Right kidney (tissue), 9 donors: ENCODE data around the gene PARVB.

Experiments
- DNase-seq: peaks from one replicate; pipeline ENCODE4 v3.0.0-alpha.2; 2016
- long read RNA-seq, 8 donors: transcript quantifications; one replicate each; lab custom pipeline, GENCODE V29; 2026

Gene PARVB
- long read RNA-seq, donor 1, full-length matches to known transcripts = 7 of 7 reads
- long read RNA-seq, donor 1, partial matches to known transcripts = 0 of 7 reads
- long read RNA-seq, donor 1, other reads (novel, unspliced or antisense) = 0 of 7 reads
- long read RNA-seq, donor 2, full-length matches to known transcripts = 3 of 3 reads
- long read RNA-seq, donor 2, partial matches to known transcripts = 0 of 3 reads
- long read RNA-seq, donor 2, other reads (novel, unspliced or antisense) = 0 of 3 reads
- long read RNA-seq, donor 3, full-length matches to known transcripts = 1 of 1 reads
- long read RNA-seq, donor 3, partial matches to known transcripts = 0 of 1 reads
- long read RNA-seq, donor 3, other reads (novel, unspliced or antisense) = 0 of 1 reads
- long read RNA-seq, donor 4, full-length matches to known transcripts = 3 of 3 reads
- long read RNA-seq, donor 4, partial matches to known transcripts = 0 of 3 reads
- long read RNA-seq, donor 4, other reads (novel, unspliced or antisense) = 0 of 3 reads
- long read RNA-seq, donor 5, full-length matches to known transcripts = 4 of 4 reads
- long read RNA-seq, donor 5, partial matches to known transcripts = 0 of 4 reads
- long read RNA-seq, donor 5, other reads (novel, unspliced or antisense) = 0 of 4 reads
- long read RNA-seq, donor 6, full-length matches to known transcripts = 7 of 7 reads
- long read RNA-seq, donor 6, partial matches to known transcripts = 0 of 7 reads
- long read RNA-seq, donor 6, other reads (novel, unspliced or antisense) = 0 of 7 reads
- long read RNA-seq, donor 7, full-length matches to known transcripts = 10 of 16 reads
- long read RNA-seq, donor 7, partial matches to known transcripts = 6 of 16 reads
- long read RNA-seq, donor 7, other reads (novel, unspliced or antisense) = 0 of 16 reads
- long read RNA-seq, donor 8, full-length matches to known transcripts = 2 of 2 reads
- long read RNA-seq, donor 8, partial matches to known transcripts = 0 of 2 reads
- long read RNA-seq, donor 8, other reads (novel, unspliced or antisense) = 0 of 2 reads

GRCh38 chr22:44024288-44024921, at the start of gene PARVB:
PARVB (plus strand) TSS chr22:44024302; CDS start chr22:44024340, 38 bp downstream.
- DNase-seq = peak; percentile 71

- no peak for DNase-seq
Observed at GRCh38 chr22:43975041-43975440, 49.1 kb upstream of the PARVB start.

GRCh38 chr22:43976861-43977795, 47.0 kb upstream of the PARVB start:
- no peak for DNase-seq

DNA sequence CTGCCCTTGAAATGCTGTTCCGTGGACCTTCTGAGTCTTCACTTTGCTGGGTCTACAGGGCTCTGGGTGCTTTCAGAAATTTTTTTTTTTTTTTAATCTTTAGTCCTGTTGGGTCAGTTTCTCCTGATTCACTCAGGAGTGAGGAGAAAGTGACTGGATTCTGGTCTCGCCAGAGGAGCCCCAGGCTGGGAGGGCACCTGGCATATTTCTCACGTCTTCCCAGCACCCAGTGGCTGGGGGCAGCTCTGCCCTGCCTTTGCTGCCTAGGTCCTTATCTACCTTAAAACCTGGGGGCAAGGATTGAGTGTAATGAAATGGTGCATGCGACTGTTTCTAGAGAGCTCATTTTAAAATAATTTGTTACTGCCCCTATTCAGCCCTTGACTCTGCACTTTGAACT, 45.5 kb upstream of the PARVB start:
- no peak for DNase-seq

- DNase-seq = no peak
Observed at GRCh38 chr22:43980579-43980978, 43.5 kb upstream of the PARVB start.

GRCh38 chr22:43980996-43981395, 43.1 kb upstream of the PARVB start:
- DNase-seq = no peak

DNA sequence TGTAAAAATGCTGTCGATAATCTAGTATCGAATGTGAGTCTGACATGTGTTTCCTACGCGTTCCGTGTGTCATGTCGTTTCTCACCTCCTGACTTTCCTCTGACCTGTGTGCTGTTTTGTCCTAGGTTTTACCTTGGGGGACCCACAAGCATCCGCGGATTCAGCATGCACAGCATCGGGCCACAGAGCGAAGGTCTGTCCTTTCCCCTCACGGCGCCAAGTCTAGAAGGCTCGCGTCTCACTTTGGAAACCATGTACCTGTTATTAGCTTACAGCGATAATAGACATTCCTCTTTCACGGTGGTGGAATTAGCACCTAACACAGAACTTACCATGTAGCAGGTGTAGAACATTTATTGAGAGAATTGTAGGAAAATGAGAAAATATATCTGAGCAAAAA, 40.3 kb upstream of the PARVB start:
- DNase-seq = no peak

GRCh38 chr22:43985532-43985931, 38.6 kb upstream of the PARVB start:
- DNase-seq = no peak

DNA sequence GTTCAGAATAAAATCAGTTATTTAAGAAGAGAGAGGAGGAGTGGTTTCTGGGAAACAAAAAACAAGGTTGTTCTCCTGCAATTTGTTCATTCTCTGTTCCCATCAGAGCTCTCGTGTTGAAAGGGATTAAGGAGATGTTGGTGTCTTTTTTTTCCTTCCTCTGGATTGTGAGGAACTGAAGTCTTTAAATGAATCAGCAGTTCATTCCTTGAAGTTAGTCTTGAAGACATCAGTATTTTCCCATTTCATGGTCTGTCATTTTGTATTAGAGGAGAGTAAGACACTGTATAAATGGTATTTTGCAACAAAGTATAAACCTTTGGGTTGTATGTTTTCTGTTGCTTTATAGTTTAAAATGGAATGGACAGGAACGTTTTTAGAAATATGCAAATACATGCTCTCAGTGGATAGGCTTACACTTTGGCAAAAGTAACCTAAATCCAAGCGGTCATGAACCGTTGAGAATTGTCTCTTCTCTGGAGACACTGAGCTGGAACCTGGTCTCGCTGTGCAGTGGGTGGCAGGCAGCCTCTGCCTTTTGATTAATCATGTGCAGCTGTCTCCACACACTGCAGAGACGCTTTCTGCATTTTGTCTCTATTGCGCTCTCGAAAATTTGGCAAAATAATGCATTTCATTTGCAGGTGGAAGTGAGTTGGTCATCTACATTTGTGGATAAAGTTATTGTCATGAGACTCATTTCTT, 35.8 kb upstream of the PARVB start:
- no peak for DNase-seq

GRCh38 chr22:43988960-43989359, 35.1 kb upstream of the PARVB start:
- no peak for DNase-seq

DNA sequence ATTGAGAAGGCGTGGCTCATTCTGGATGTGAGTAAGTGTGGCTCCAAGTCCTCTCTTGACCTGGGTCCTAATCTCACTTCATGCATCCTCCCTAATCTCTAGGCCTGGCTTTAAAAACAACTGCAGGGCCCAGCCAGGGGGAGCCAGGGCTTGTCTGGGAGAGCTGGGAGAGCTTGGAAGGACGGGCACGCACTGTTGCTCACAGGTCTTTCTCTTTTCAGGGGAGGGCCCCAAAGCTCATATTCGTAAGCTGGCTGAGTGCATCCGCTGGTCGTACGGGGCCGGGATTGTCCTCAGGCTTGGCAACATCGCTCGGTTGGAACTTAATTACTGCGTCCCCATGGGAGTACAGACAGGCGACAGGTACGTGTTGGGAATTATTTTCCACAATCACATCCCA, 34.1 kb upstream of the PARVB start:
- DNase-seq = no peak

DNA sequence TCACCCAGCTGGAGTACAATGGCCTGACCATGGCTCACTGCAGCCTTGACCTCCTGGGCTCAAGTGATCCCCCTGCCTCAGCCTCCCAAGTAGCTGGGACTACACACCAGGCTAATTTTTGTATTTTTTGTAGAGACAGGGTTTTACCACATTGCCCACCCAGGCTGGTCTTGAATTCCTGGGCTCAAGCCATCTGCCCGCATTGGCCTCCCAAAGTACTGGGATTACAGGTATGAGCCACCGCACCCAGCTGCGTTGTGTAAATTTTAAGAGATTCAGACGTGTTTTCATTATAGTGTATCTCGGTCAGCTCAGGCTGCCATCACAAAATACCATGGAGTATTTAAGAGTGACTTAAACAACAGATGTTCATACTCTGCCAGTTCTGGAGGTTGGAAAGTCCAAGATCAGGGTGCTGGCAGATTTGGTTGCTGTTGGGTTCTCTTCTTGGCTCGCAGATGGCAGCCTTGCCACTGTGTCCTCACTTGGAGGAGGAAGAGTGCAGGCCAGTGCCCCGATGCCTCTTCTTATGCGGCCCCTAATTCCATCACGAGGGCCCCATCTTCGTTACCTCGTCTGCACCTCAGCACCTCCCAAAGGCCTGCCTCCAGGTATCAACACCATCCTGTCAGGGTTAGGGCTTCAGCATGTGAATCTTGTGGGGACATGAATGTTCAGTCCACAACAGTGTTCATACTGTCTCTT, 32.6 kb upstream of the PARVB start:
- no peak for DNase-seq

DNA sequence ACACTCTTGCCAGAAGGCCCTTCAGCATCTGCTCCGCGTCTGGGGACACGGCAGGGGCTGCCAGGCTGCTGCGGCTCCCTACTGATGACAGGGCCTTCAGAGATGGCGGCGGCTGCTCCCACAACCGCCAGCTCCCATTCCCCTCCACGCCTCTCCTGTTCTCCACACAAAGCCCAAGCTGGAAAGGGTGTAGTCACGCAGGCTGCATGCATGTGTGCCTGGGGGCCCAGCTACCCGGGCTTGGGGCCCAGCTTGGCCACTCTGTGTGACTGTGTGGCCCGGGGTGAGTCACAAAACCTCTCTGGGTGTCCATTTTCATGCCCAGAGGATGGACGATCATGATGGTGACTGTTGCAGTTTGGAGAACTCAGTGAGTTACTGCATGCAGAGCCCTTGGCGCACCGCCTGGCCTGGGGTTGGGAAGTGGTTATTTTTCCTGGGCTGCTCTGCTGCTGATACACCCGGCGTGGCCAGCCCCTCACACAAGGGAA, 31.7 kb upstream of the PARVB start:
- DNase-seq = no peak

DNA sequence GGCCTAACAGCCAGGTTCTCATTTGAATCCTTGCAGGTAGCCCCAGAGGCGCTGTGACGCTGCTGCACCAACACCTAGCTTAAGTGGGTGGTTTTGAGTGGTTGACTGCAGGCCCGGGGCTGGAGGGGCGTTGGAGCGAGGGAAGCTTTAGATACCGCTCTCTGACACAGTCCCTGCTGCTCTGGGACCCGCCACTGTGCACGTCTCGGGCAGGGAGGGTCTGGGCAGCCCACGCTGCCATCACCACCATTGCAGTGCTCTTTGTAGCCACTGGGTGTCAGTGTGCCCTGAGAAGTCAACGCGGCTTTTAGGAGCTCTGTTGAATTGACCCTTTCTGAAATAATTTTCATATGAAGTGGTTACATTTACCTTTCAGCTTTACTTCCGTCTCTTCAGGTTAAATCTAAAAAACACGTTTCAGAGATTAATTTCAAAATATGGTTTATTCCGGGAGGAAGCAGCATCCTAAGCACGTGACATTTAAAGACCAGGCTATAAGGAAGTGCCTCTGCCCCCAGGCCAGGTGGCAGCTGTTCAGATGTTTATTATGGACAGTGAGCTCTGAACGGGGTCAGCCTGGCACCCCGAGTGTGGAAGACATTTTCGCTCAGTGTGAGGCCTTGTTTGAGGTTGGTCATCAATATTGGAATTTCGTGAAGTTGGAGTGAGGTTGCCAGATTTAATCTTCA, 30.9 kb upstream of the PARVB start:
- peak; percentile 50 for DNase-seq

DNA sequence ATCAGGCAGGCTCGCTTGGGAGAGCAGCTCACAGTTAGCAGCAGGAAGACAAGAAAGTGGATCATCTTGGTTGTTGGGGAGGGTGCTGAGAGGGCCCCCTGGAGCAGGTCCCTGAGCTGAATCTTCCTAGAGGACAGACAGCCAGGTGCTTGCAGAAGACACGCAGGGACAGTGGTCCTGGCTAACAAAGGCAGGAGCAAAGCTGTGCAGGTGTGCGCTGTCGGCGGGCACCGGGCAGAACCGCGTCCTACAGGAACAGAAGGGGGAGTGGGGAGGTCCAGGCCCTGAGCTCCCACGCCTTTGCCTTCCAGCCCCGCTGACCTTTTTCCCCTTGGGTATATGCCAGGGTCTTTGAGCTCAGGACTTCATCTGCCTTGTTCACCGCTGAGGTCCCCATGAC, 30.1 kb upstream of the PARVB start:
- DNase-seq = no peak

GRCh38 chr22:43994416-43994815, 29.7 kb upstream of the PARVB start:
- DNase-seq = no peak

GRCh38 chr22:43995057-43995685, 28.9 kb upstream of the PARVB start:
- no peak for DNase-seq

DNA sequence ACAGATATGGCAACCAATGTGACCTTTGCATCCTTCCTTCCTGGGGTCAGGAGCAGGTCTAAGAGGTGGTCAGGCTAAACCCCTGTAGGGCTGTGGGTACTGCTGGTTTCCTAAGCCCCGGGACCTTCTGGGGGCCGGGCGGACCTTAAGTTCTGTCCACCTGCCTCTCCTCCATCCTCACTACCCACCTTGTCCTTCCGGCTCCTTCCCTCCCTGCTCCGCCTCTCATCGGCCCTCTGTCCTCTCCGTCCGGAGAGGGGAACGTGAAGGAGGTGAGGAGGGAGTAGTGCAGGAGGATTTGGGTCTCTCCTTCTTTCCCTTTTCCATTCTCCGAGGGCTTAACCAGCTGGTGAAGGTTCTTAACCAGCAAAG, 28.3 kb upstream of the PARVB start:
- DNase-seq = no peak
